Gastroesophageal sphincter (tissue), 4 donors: ENCODE results near the gene TMC7. TPM values are rescaled to one million over a fixed set of nuclear protein-coding genes. Genes with fewer than 3 reads are reported as not detected.

Experiments
- ATAC-seq: fragments of 150-250 bp; one replicate; pipeline ENCODE4 v1.9.1; 2016; ENCODE audit warnings: mild to moderate bottlenecking, moderate library complexity
- H3K27ac ChIP-seq, 4 donors: fragments of 200-600 bp; sonication (generic) in 3 of 4; 1 replicate in 3 of 4; 2 replicates in 1 of 4; pipeline ENCODE4 v1.5.1; 2016 to 2019
- H3K27me3 ChIP-seq: fragments of 200-600 bp; sonication (generic); one replicate; pipeline ENCODE4 v1.5.1; 2019
- H3K36me3 ChIP-seq, 2 donors: fragments of 200-600 bp; sonication (generic); one replicate each; pipeline ENCODE4 v1.5.1; 2019; ENCODE audit warnings: control low read depth in 1 of 2
- H3K4me1 ChIP-seq, 3 donors: fragments of 200-600 bp; sonication (generic); 1 replicate in 2 of 3; 2 replicates in 1 of 3; pipeline ENCODE4 v1.5.1; 2016 to 2019; ENCODE audit warnings: control low read depth in 2 of 3
- H3K4me3 ChIP-seq, 2 donors: fragments of 200-600 bp; sonication (generic); one replicate each; pipeline ENCODE4 v1.5.1; 2019; ENCODE audit warnings: mild to moderate bottlenecking in 1 of 2, moderate library complexity in 1 of 2
- H3K9me3 ChIP-seq, 3 donors: fragments of 200-600 bp; sonication (generic); one replicate each; pipeline ENCODE4 v1.5.1; 2017 to 2019; ENCODE audit warnings: control low read depth in 2 of 3
- EP300 ChIP-seq: sonication (generic); formaldehyde crosslinking; IDR thresholded peaks from one replicate; pipeline ENCODE4 v1.6.1; 2017; ENCODE audit warnings: antibody characterized with exemption, mild to moderate bottlenecking
- POLR2A ChIP-seq, 2 donors: fragments of 450-650 bp; IDR thresholded peaks; one replicate each; pipeline ENCODE4 v1.6.1; 2017; ENCODE audit warnings: antibody characterized with exemption in 2 of 2, mild to moderate bottlenecking in 2 of 2, moderate library complexity in 1 of 2
- POLR2AphosphoS5 ChIP-seq: sonication (generic); formaldehyde crosslinking; IDR thresholded peaks from one replicate; pipeline ENCODE4 v1.6.1; 2017; ENCODE audit warnings: antibody characterized with exemption
- WGBS, 2 donors: methylation state at CpG; one replicate each; pipeline ENCODE4 v1.1.5; 2018; ENCODE audit warnings: low coverage in 1 of 2; 5-methylcytosine and 5-hydroxymethylcytosine counted together
- total RNA-seq, 4 donors: library from RNA; depleted of rRNA; stranded (reverse); fragments of >200 nt; gene quantifications; one replicate each; pipeline ENCODE4 v1.1.0, GENCODE V29; 2016
- TF ChIP-seq, protein P1 (sequence below), 4 experiments: fragments of 200-600 bp in 2 of 4; fragments of 450-650 bp in 2 of 4; sonication (generic) in 1 of 4; IDR thresholded peaks; one replicate each; pipeline ENCODE4 v1.5.1; 2017 to 2019; ENCODE audit warnings: antibody characterized with exemption in 4 of 4, mild to moderate bottlenecking in 2 of 4, moderate library complexity in 2 of 4

TMC7 gene
- total RNA-seq, 4 donors from 2014 or later: 0.40 to 0.85 (median 0.60) TPM

DNA sequence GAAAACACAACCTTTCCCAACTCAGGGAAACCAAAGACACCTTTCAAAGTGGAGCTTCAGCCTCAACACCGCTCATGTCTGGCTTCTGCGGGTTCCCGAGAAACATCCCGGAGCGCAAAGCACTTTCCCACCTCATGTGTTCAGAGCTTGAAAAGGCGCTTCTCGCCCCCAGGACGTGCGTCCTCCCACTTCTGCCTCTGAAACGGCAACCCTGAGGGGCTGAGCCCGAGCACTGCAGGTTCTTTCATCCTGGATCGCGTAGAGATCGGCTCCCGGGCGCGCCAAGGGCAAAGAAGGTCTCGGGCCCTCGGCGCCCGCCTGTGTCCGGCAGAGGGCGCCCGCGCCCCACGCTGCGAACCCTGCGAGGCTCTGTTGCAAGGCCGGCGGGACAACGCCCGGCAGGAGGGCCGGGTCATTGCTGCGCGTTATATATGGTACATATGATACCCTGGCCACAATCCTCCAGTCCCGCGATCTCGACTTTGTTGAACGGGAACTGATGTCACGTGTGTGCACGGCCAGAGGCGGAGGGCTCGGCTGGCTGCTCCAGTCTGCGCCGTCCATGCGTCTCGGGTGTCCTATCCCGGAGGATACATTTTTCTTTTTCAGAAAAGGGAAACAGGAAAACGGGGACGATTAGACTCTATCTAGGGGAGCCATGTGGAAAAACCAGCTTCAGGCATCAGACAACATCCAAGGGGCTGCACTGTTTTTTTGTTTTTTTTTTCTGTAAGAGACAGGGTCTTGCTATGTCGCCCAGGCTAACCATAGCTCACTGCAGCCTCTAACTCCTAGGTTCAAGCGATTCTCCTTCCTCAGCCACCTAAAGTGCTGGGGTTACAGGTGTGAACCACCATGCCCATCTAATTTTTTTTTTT, 102.8 kb downstream of the TMC7 start:
- peak overlapping the region; percentile 2 to 50 for H3K4me3 ChIP-seq
- ATAC-seq: peak; percentile 96
- no peaks in the 10 kb centered on the region for H3K27me3 ChIP-seq
- TF ChIP-seq, protein P1, sequence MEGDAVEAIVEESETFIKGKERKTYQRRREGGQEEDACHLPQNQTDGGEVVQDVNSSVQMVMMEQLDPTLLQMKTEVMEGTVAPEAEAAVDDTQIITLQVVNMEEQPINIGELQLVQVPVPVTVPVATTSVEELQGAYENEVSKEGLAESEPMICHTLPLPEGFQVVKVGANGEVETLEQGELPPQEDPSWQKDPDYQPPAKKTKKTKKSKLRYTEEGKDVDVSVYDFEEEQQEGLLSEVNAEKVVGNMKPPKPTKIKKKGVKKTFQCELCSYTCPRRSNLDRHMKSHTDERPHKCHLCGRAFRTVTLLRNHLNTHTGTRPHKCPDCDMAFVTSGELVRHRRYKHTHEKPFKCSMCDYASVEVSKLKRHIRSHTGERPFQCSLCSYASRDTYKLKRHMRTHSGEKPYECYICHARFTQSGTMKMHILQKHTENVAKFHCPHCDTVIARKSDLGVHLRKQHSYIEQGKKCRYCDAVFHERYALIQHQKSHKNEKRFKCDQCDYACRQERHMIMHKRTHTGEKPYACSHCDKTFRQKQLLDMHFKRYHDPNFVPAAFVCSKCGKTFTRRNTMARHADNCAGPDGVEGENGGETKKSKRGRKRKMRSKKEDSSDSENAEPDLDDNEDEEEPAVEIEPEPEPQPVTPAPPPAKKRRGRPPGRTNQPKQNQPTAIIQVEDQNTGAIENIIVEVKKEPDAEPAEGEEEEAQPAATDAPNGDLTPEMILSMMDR (IDR thresholded peaks at IDR 0.05): peak; percentile 97 to 100 (median 98)
- TF ChIP-seq POLR2AphosphoS5: peak; percentile 26
- no peak for TF ChIP-seq EP300
- no peak for TF ChIP-seq POLR2A (IDR thresholded peaks at IDR 0.05)
- 9 to 44% methylated on average over 4 to 23 of the region's 52 CpGs for WGBS, 2 donors
- peaks cover 0 to 9% of the 10 kb centered on the region in 2 donors for H3K36me3 ChIP-seq
- H3K4me1 ChIP-seq: peaks cover 0 to 18% (median 0%) of the 10 kb centered on the region in 3 donors
- peak overlapping the region in 2 of 4 donors; percentile 33 to 65 for H3K27ac ChIP-seq
- H3K9me3 ChIP-seq: no peaks in the 10 kb centered on the region

DNA sequence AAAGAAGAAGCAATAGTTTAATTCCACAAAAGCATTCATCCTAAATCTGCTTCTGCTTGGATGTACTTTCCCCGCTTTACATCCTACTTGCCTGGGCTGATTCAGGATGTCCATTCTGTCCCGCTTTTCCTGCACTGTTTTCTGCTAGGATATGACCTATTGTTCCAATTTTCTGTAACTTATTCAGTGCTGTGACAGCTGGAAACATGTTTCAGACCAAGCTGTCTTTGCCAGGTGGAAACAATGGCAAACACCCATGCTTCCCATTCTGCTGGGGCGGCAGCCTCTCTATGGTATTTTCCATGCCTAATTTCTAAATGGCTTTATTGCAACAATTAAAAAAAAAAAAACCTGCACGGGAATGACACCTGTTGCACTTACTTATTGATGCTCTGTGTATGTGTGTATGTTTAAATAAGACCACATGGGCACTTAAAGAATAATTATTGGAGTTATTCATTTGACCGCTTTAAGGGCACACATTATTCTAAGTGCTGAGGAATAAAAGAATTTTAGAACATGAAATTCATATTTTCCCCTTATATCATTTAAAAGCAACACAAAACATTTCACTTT, 104.7 kb downstream of the TMC7 start:
- peaks cover 0 to 18% (median 0%) of the 10 kb centered on the region in 3 donors for H3K4me1 ChIP-seq
- H3K4me3 ChIP-seq: no peak overlapping the region
- H3K27me3 ChIP-seq: no peaks in the 10 kb centered on the region
- no peaks in the 10 kb centered on the region for H3K36me3 ChIP-seq
- 76 to 84% methylated on average over 4 to 5 of the region's 5 CpGs for WGBS, 2 donors
- H3K9me3 ChIP-seq: no peaks in the 10 kb centered on the region
- H3K27ac ChIP-seq: no peak overlapping the region
- no peak for ATAC-seq
- no peak for TF ChIP-seq EP300
- TF ChIP-seq POLR2A (IDR thresholded peaks at IDR 0.05): no peak
- TF ChIP-seq, protein P1 (IDR thresholded peaks at IDR 0.05): no peak
- no peak for TF ChIP-seq POLR2AphosphoS5

DNA sequence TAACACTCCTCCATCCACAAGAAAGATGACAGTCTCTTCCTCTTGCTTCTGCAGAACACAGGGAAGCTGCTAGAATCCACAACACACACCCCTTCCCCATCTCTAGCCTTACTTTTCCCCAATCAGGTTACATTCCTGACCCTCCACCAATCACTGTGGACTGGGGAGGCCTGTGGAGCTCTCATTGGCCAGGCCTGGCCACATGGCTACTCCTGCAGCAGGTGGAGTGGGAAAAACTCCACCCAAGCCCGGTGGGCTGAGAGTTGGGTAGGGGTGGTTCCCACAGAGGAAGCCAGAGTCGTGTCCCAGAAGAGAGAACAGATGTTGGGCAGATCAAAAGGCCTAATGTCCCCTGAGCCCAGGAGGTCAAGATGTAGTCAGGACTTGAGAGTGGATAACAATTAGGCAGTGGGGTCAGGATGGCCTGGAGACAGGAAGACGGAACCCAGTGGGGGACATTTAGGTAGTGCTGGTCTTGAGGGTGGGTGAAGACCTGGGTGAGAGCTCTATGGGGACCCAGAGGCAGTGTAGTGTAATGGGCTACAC, 105.7 kb downstream of the TMC7 start:
- H3K27ac ChIP-seq: no peak overlapping the region
- peaks cover 0 to 18% (median 0%) of the 10 kb centered on the region in 3 donors for H3K4me1 ChIP-seq
- TF ChIP-seq POLR2A (IDR thresholded peaks at IDR 0.05): no peak
- no peak for TF ChIP-seq EP300
- TF ChIP-seq, protein P1 (IDR thresholded peaks at IDR 0.05): no peak
- no peaks in the 10 kb centered on the region for H3K27me3 ChIP-seq
- no peaks in the 10 kb centered on the region for H3K36me3 ChIP-seq
- ATAC-seq: no peak
- WGBS, 2 donors: 86 to 100% methylated on average over 1 to 3 of the region's 3 CpGs
- H3K9me3 ChIP-seq: no peaks in the 10 kb centered on the region
- no peak overlapping the region for H3K4me3 ChIP-seq

DNA sequence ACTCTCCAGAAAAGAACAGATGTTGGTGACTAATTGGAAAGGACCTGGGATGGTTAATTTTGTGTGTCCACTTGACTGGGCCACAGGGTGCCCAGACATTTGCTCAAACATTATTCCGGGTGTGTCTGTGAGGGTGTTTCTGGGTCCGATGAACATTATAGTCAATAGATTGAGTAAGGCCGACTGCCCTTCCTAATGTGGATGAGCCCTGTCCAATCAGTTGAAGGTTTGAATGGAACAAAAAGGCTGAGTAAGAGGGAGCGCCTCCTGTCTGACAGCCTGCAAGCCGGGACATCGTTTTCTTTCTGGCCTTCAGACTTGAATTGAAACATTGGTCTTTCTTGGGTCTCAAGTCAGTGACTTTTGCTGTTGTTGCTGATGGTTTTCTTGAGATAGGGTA, 107.2 kb downstream of the TMC7 start:
- 92 to 95% methylated on average over 4 to 6 of the region's 6 CpGs for WGBS, 2 donors
- no peaks in the 10 kb centered on the region for H3K36me3 ChIP-seq
- peaks cover 0 to 13% (median 0%) of the 10 kb centered on the region in 3 donors for H3K4me1 ChIP-seq
- ATAC-seq: no peak
- no peak overlapping the region for H3K4me3 ChIP-seq
- no peaks in the 10 kb centered on the region for H3K27me3 ChIP-seq
- TF ChIP-seq POLR2AphosphoS5: no peak
- TF ChIP-seq, protein P1 (IDR thresholded peaks at IDR 0.05): no peak
- TF ChIP-seq EP300: no peak
- TF ChIP-seq POLR2A (IDR thresholded peaks at IDR 0.05): no peak
- no peaks in the 10 kb centered on the region for H3K9me3 ChIP-seq
- no peak overlapping the region for H3K27ac ChIP-seq
